Panc1 (cell line): ENCODE data around the gene LRRC43. TPM values are rescaled to one million over a fixed set of nuclear protein-coding genes. Genes with fewer than 3 reads are reported as not detected.

Experiments used
- ATAC-seq: fragments of 200-7000 bp; cut with Tn5 transposase; 2 replicates; pipeline ENCODE4 v1.9.1; 2020; ENCODE audit warnings: mild to moderate bottlenecking, moderate library complexity
- BruUV-seq: library from RNA; stranded (reverse); fragments of 400-500 nt; replicated peaks from 2 replicates; lab custom pipeline; 2021; lab: Mats Ljungman, UMichigan
- CTCF ChIA-PET: fragments of 300-600 bp; sonication (Branson Sonifier 250); formaldehyde crosslinking; loops from one replicate; lab custom pipeline; 2022; ENCODE audit warnings: antibody characterized with exemption; lab: Charles Lee
- POLR2A ChIA-PET: fragments of 300-600 bp; sonication (Branson Sonifier 250); formaldehyde crosslinking; loops from one replicate; lab custom pipeline; 2022; ENCODE audit warnings: antibody characterized with exemption; lab: Charles Lee
- DNase-seq: peaks from one replicate; pipeline ENCODE4 v3.0.0-alpha.2; 2010; ENCODE audit warnings: low read depth, low spot score
- H3K27ac ChIP-seq: 2 replicates; pipeline ENCODE4 v1.5.1; 2011; ENCODE audit warnings: mild to moderate bottlenecking, low read length, inconsistent platforms
- H3K27me3 ChIP-seq: fragments of 200-500 bp; sonication (Bioruptor generic); 2 replicates; pipeline ENCODE4 v1.6.0; 2014; ENCODE audit warnings: low read length, inconsistent platforms; ENCODE audit not compliant: control insufficient read depth, insufficient read depth
- H3K36me3 ChIP-seq: fragments of 200-500 bp; sonication (Bioruptor generic); 2 replicates; pipeline ENCODE4 v1.5.1; 2014; ENCODE audit warnings: inconsistent platforms, mild to moderate bottlenecking, low read length, moderate library complexity; ENCODE audit not compliant: control insufficient read depth, insufficient read depth
- H3K4me1 ChIP-seq: 2 replicates; pipeline ENCODE4 v1.5.1; 2011; ENCODE audit warnings: inconsistent platforms, mild to moderate bottlenecking, low read length, moderate library complexity; ENCODE audit not compliant: control insufficient read depth, insufficient read depth
- H3K4me3 ChIP-seq, 2 experiments: 2 replicates each; pipeline ENCODE4 v1.5.1; 2011 to 2012; ENCODE audit warnings: low read depth in 2 of 2, low read length in 2 of 2, mild to moderate bottlenecking in 2 of 2, inconsistent platforms in 1 of 2, moderate library complexity in 1 of 2
- H3K9me3 ChIP-seq: fragments of 200-500 bp; sonication (Bioruptor generic); 2 replicates; pipeline ENCODE4 v1.5.1; 2014; ENCODE audit warnings: low read depth, mild to moderate bottlenecking, inconsistent platforms, low read length, moderate library complexity; ENCODE audit not compliant: control insufficient read depth, insufficient read depth
- CTCF ChIP-seq: fragments of 450-650 bp; IDR thresholded peaks from 2 replicates; pipeline ENCODE4 v1.5.1; 2017; ENCODE audit warnings: mild to moderate bottlenecking
- POLR2AphosphoS5 ChIP-seq: IDR thresholded peaks from 2 replicates; pipeline ENCODE4 v1.6.1; 2012; ENCODE audit warnings: mild to moderate bottlenecking, low read depth, low read length, moderate library complexity
- SIN3A ChIP-seq: IDR thresholded peaks from 2 replicates; pipeline ENCODE4 v1.6.1; 2012; ENCODE audit warnings: low read depth, mild to moderate bottlenecking, low read length, moderate library complexity, borderline replicate concordance; ENCODE audit not compliant: insufficient read depth
- TCF7L2 ChIP-seq: IDR thresholded peaks from 2 replicates; pipeline ENCODE4 v1.6.1; 2011; ENCODE audit warnings: mild to moderate bottlenecking, low read depth, low read length, inconsistent platforms
- in situ Hi-C: cut with HindIII; loops from 2 replicates; pipeline ENCODE4 v1.10.0; 2016; ENCODE audit warnings: low sequenced_read_pairs, low pct_unique_long_range_greater_than_20kb
- intact Hi-C: fragments of 100-400 bp; cut with micrococcal nuclease; formaldehyde crosslinking; loops from one replicate; pipeline ENCODE4 v1.10.0; 2022; ENCODE audit not compliant: unreplicated experiment
- total RNA-seq: library from RNA; stranded (reverse); gene quantifications from one replicate; pipeline ENCODE4 v1.2.1, GENCODE V29; 2021; ENCODE audit not compliant: unreplicated experiment
- TF ChIP-seq, protein P1 (sequence below), 2 experiments: IDR thresholded peaks; 2 replicates each; pipeline ENCODE4 v1.6.1; 2011 to 2012; ENCODE audit warnings: low read depth in 2 of 2, control low read depth in 1 of 2, low read length in 1 of 2, mild to moderate bottlenecking in 1 of 2, moderate library complexity in 1 of 2; ENCODE audit not compliant: insufficient read depth in 1 of 2

The LRRC43 gene
- total RNA-seq, 1 experiment from 2014 or later = 1.5 TPM

GRCh38 chr12:122215771-122216170 is 32.8 kb downstream of the LRRC43 start:
- ATAC-seq (no peak), DNase-seq (no peak)
- Histone ChIP-seq H3K9me3 (no peaks in the 10 kb centered on the region), H3K4me3 (no peak overlapping the region), H3K27ac (no peak overlapping the region), H3K4me1 (no peaks in the 10 kb centered on the region), H3K27me3 (no peaks in the 10 kb centered on the region), H3K36me3 (peaks cover 22% of the 10 kb centered on the region)
- intact Hi-C loops = no loop called here
- no peak for TF ChIP-seq SIN3A
- no peak for TF ChIP-seq TCF7L2
- TF ChIP-seq CTCF = no peak
- TF ChIP-seq, protein P1, sequence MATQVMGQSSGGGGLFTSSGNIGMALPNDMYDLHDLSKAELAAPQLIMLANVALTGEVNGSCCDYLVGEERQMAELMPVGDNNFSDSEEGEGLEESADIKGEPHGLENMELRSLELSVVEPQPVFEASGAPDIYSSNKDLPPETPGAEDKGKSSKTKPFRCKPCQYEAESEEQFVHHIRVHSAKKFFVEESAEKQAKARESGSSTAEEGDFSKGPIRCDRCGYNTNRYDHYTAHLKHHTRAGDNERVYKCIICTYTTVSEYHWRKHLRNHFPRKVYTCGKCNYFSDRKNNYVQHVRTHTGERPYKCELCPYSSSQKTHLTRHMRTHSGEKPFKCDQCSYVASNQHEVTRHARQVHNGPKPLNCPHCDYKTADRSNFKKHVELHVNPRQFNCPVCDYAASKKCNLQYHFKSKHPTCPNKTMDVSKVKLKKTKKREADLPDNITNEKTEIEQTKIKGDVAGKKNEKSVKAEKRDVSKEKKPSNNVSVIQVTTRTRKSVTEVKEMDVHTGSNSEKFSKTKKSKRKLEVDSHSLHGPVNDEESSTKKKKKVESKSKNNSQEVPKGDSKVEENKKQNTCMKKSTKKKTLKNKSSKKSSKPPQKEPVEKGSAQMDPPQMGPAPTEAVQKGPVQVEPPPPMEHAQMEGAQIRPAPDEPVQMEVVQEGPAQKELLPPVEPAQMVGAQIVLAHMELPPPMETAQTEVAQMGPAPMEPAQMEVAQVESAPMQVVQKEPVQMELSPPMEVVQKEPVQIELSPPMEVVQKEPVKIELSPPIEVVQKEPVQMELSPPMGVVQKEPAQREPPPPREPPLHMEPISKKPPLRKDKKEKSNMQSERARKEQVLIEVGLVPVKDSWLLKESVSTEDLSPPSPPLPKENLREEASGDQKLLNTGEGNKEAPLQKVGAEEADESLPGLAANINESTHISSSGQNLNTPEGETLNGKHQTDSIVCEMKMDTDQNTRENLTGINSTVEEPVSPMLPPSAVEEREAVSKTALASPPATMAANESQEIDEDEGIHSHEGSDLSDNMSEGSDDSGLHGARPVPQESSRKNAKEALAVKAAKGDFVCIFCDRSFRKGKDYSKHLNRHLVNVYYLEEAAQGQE (IDR thresholded peaks at IDR 0.05; ENCODE audit: insufficient read depth in 1 of 2, low read depth in 2 of 2, low read length in 1 of 2) = no peak
- no peak for TF ChIP-seq POLR2AphosphoS5
- in situ Hi-C loops = no loop called here
- ChIA-PET POLR2A (no interaction called here), CTCF (interaction anchor here (0.6 kb wide), 1 partner anchor 256 kb away, joined by 6 read pairs; no protein-coding TSS in a partner anchor)
- BruUV-seq = no TSS peak

GRCh38 chr12:122216445-122216844 is 33.5 kb downstream of the LRRC43 start:
- Histone ChIP-seq H3K27ac (no peak overlapping the region), H3K27me3 (no peaks in the 10 kb centered on the region), H3K4me3 (no peak overlapping the region), H3K36me3 (peaks cover 22% of the 10 kb centered on the region), H3K4me1 (no peaks in the 10 kb centered on the region), H3K9me3 (no peaks in the 10 kb centered on the region)
- in situ Hi-C loops (no loop called here), intact Hi-C loops (no loop called here)
- ATAC-seq (no peak), DNase-seq (no peak)
- ChIA-PET CTCF (no interaction called here), POLR2A (no interaction called here)
- TF ChIP-seq CTCF (no peak), SIN3A (no peak), POLR2AphosphoS5 (no peak), TCF7L2 (no peak)
- TF ChIP-seq, protein P1 (IDR thresholded peaks at IDR 0.05; ENCODE audit: insufficient read depth in 1 of 2, low read depth in 2 of 2, low read length in 1 of 2) = no peak
- TSS peak; percentile 18 for BruUV-seq
